GM12878 (cell line): Measurements from ENCODE around the gene MYO1H. TPM values are rescaled to one million over a fixed set of nuclear protein-coding genes. Genes with fewer than 3 reads are reported as not detected.

Experiments used
- ATAC-seq: fragments of 200-7000 bp; cut with Tn5 transposase; 3 replicates; pipeline ENCODE4 v1.9.1; 2020; ENCODE audit warnings: mild to moderate bottlenecking, moderate library complexity
- BruUV-seq: library from RNA; stranded (reverse); fragments of 400-500 nt; replicated peaks from 2 replicates; lab custom pipeline; 2021; lab: Mats Ljungman, UMichigan
- CTCF ChIA-PET: fragments of 300-600 bp; sonication (Branson Sonifier 250); formaldehyde crosslinking; extraction: SDS; loops from one replicate; lab custom pipeline; 2021; ENCODE audit warnings: inconsistent platforms; lab: Yijun Ruan, JAX
- POLR2A ChIA-PET: fragments of 350-600 bp; formaldehyde crosslinking; extraction: SDS; loops from one replicate; lab custom pipeline; 2021; ENCODE audit warnings: inconsistent platforms; lab: Charles Lee
- RAD21 ChIA-PET: fragments of 300-600 bp; sonication (Branson Sonifier 250); formaldehyde crosslinking; loops from one replicate; lab custom pipeline; 2023; ENCODE audit warnings: antibody characterized with exemption; ENCODE audit not compliant: unreplicated experiment; lab: Charles Lee
- SMC1A ChIA-PET: fragments of 300-600 bp; sonication (Branson Sonifier 250); formaldehyde crosslinking; loops from one replicate; lab custom pipeline; 2023; ENCODE audit not compliant: unreplicated experiment, uncharacterized antibody; lab: Charles Lee
- DNase-seq: peaks from one replicate; pipeline ENCODE4 v3.0.0-alpha.2; 2011; ENCODE audit warnings: low read depth, low spot score
- FAIRE-seq: peaks from 3 replicates; lab custom pipeline; 2011; peaks lifted over from hg19 to GRCh38; lab: Jason Lieb, UNC
- H2AFZ ChIP-seq: 2 replicates; pipeline ENCODE4 v1.6.0; 2011; ENCODE audit warnings: low read depth, low read length, control low read depth; ENCODE audit not compliant: control insufficient read depth
- H3K27ac ChIP-seq: 2 replicates; pipeline ENCODE4 v1.5.1; 2011; ENCODE audit warnings: control low read depth; ENCODE audit not compliant: control insufficient read depth, insufficient read depth
- H3K27me3 ChIP-seq, 2 experiments: replicated peaks in 1 of 2; 2 replicates each; pipeline versions ENCODE4 v1.6.0 to v1.6.1; 2011; ENCODE audit warnings: low read length in 1 of 2; ENCODE audit not compliant: control insufficient read depth in 2 of 2, insufficient read depth in 2 of 2
- H3K36me3 ChIP-seq, 2 experiments: 2 replicates each; pipeline ENCODE4 v1.5.1; 2011; ENCODE audit warnings: low read length in 1 of 2; ENCODE audit not compliant: control insufficient read depth in 2 of 2, insufficient read depth in 2 of 2
- H3K4me1 ChIP-seq: 2 replicates; pipeline ENCODE4 v1.6.1; 2011; ENCODE audit warnings: mild to moderate bottlenecking, low read length, moderate library complexity, mixed read lengths; ENCODE audit not compliant: control insufficient read depth, insufficient read depth
- H3K4me2 ChIP-seq: 2 replicates; pipeline ENCODE4 v1.6.0; 2011; ENCODE audit warnings: control low read depth; ENCODE audit not compliant: control insufficient read depth, insufficient read depth
- H3K4me3 ChIP-seq: fragments of 200-600 bp; sonication (generic); 2 replicates; pipeline ENCODE4 v1.5.1; 2016
- H3K79me2 ChIP-seq: 2 replicates; pipeline ENCODE4 v1.6.0; 2011; ENCODE audit warnings: low read length; ENCODE audit not compliant: control insufficient read depth, insufficient read depth
- H3K9ac ChIP-seq: 2 replicates; pipeline ENCODE4 v1.8.0; 2011; ENCODE audit warnings: low read length, control low read depth, mixed read lengths; ENCODE audit not compliant: control insufficient read depth, insufficient read depth
- H3K9me3 ChIP-seq: replicated peaks from 3 replicates; pipeline ENCODE4 v1.5.1; 2011; ENCODE audit warnings: mild to moderate bottlenecking, low read length; ENCODE audit not compliant: control insufficient read depth, insufficient read depth
- H4K20me1 ChIP-seq: 2 replicates; pipeline ENCODE4 v1.6.0; 2011; ENCODE audit not compliant: control insufficient read depth, insufficient read depth
- CBFB ChIP-seq: IDR thresholded peaks from 2 replicates; pipeline ENCODE4 v1.6.1; 2016; ENCODE audit warnings: antibody characterized with exemption, low read depth
- CBX3 ChIP-seq: fragments of 200-600 bp; sonication (generic); IDR thresholded peaks from 2 replicates; pipeline ENCODE4 v1.6.1; 2016; ENCODE audit warnings: low read depth, borderline replicate concordance
- E2F8 ChIP-seq: fragments of 450-650 bp; IDR thresholded peaks from 2 replicates; pipeline ENCODE4 v1.6.1; 2018; ENCODE audit warnings: mild to moderate bottlenecking, low read depth, moderate library complexity; ENCODE audit not compliant: partially characterized antibody
- IRF3 ChIP-seq: fragments of 450-650 bp; IDR thresholded peaks from 2 replicates; pipeline ENCODE4 v1.6.1; 2014; ENCODE audit warnings: mild to moderate bottlenecking
- MAX ChIP-seq: IDR thresholded peaks from 2 replicates; pipeline ENCODE4 v1.6.1; 2012; ENCODE audit warnings: low read depth, low read length, improper control_type of control experiment
- NFYB ChIP-seq: IDR thresholded peaks from 2 replicates; pipeline ENCODE4 v1.6.1; 2011; ENCODE audit warnings: low read depth, mild to moderate bottlenecking, low read length, improper control_type of control experiment, moderate library complexity; ENCODE audit not compliant: insufficient read depth
- POLR2A ChIP-seq: IDR thresholded peaks from 2 replicates; pipeline ENCODE4 v1.6.1; 2011; ENCODE audit warnings: low read depth, mild to moderate bottlenecking, low read length
- RELA ChIP-seq: fragments of 450-650 bp; IDR thresholded peaks from 2 replicates; pipeline ENCODE4 v1.8.0; 2014; ENCODE audit warnings: borderline replicate concordance; ENCODE audit not compliant: partially characterized antibody
- RFX5 ChIP-seq: IDR thresholded peaks from 2 replicates; pipeline ENCODE4 v1.6.1; 2011; ENCODE audit warnings: low read depth, low read length, improper control_type of control experiment
- RUNX3 ChIP-seq: IDR thresholded peaks from 2 replicates; pipeline ENCODE4 v1.6.1; 2012; ENCODE audit warnings: low read length, inconsistent platforms
- TCF12 ChIP-seq: IDR thresholded peaks from 2 replicates; pipeline ENCODE4 v1.6.1; 2011; ENCODE audit warnings: low read depth, mild to moderate bottlenecking, low read length
- USF1 ChIP-seq: IDR thresholded peaks from 2 replicates; pipeline ENCODE4 v1.6.1; 2011; ENCODE audit warnings: borderline replicate concordance, low read depth, mild to moderate bottlenecking, moderate library complexity, mixed read lengths, low read length; ENCODE audit not compliant: insufficient read depth; ENCODE audit errors: extremely low read length
- ZNF687 ChIP-seq: fragments of 450-650 bp; IDR thresholded peaks from 2 replicates; pipeline ENCODE4 v1.6.1; 2017; ENCODE audit warnings: mild to moderate bottlenecking, moderate library complexity
- WGBS: methylation state at CpG from one replicate; pipeline ENCODE4 v1.1.6; 2016; ENCODE audit warnings: low lambda C conversion rate; ENCODE audit not compliant: insufficient replicate concordance, insufficient coverage; ENCODE audit errors: missing lambda C conversion rate; 5-methylcytosine and 5-hydroxymethylcytosine counted together
- in situ Hi-C: fragments of 300-500 bp; cut with MboI; formaldehyde crosslinking; loops from 9 replicates; pipeline ENCODE4 v1.14.3; 2018; ENCODE audit warnings: mixed read lengths
- intact Hi-C: fragments of 100-400 bp; cut with micrococcal nuclease; formaldehyde crosslinking; loops from one replicate; pipeline ENCODE4 v1.14.2; 2022; ENCODE audit not compliant: unreplicated experiment
- polyA plus RNA-seq, 11 experiments: library from polyadenylated mRNA; depleted of rRNA in 4 of 11; unstranded in 6 of 11; stranded (reverse) in 5 of 11; fragments of >200 nt; fragmentation: Nextera tagmentation in 4 of 11; fragmentation: Illumina TruSeq in 1 of 11; extraction: Ambion mirVana in 4 of 11; extraction: Trizol in 1 of 11; gene quantifications; 1 replicate in 1 of 11; 2 replicates in 10 of 11; pipeline versions ENCODE4 v1.2.1 to v1.2.3, GENCODE V29; 2011 to 2016; ENCODE audit warnings: inconsistent platforms in 2 of 11, missing spikeins in 2 of 11, low read depth in 1 of 11
- total RNA-seq, 4 experiments: library from RNA; depleted of rRNA in 3 of 4; stranded (reverse); fragments of >200 nt in 3 of 4; fragmentation: Illumina TruSeq in 1 of 4; extraction: Trizol in 1 of 4; gene quantifications; 2 replicates each; pipeline versions ENCODE4 v1.2.1 to v1.2.3, GENCODE V29; 2013 to 2021

MYO1H gene
- total and polyA plus RNA-seq, 10 of the 15 experiments (the other 5 are each of a cell fraction or from before 2014, with no cell fraction given) = 0.05 TPM; not detected in 9

- CTCF ChIA-PET = no interaction called here
- no peak for TF ChIP-seq USF1
- TF ChIP-seq POLR2A = no peak
- TF ChIP-seq TCF12 = no peak
- TF ChIP-seq RFX5 = no peak
- TF ChIP-seq CBFB = no peak
- no peak for TF ChIP-seq ZNF687
- no peak for TF ChIP-seq NFYB
- no peak for TF ChIP-seq CBX3
- no peak for TF ChIP-seq E2F8
- TF ChIP-seq MAX = no peak
- TF ChIP-seq IRF3 = no peak
- TF ChIP-seq RELA = no peak
- no peak for TF ChIP-seq RUNX3
These were observed 87.9 kb downstream of the MYO1H start for GRCh38 chr12:109435428-109436187.

More at GRCh38 chr12:109435428-109436187, 87.9 kb downstream of the MYO1H start:
- Histone ChIP-seq H3K9ac (no peak overlapping the region), H2AFZ (no peak overlapping the region), H4K20me1 (no peaks in the 10 kb centered on the region), H3K4me2 (no peak overlapping the region), H3K4me1 (no peaks in the 10 kb centered on the region; the same call in 1 of the 2 replicates), H3K36me3 (no peaks in the 10 kb centered on the region), H3K27ac (no peak overlapping the region), H3K27me3 (no peaks in the 10 kb centered on the region), H3K4me3 (no peak overlapping the region), H3K79me2 (no peaks in the 10 kb centered on the region), H3K9me3 (no peaks in the 10 kb centered on the region)
- POLR2A ChIA-PET = no interaction called here
- SMC1A ChIA-PET = no interaction called here
- no TSS peak for BruUV-seq
- no peak for DNase-seq
- ATAC-seq = no peak
- RAD21 ChIA-PET = no interaction called here
- in situ Hi-C loops (no loop called here), intact Hi-C loops (no loop called here)
- 67% methylated on average over 17 of the region's 17 CpGs for WGBS
- no peak for FAIRE-seq
